GM19351 (cell line): ENCODE data around the gene PTPRO.

Experiments
- ATAC-seq: cut with Tn5 transposase; IDR thresholded peaks from one replicate; pipeline ENCODE4 v1.9.1; 2021; ENCODE audit warnings: mild to moderate bottlenecking, moderate library complexity; ENCODE audit not compliant: unreplicated experiment

Gene PTPRO

DNA sequence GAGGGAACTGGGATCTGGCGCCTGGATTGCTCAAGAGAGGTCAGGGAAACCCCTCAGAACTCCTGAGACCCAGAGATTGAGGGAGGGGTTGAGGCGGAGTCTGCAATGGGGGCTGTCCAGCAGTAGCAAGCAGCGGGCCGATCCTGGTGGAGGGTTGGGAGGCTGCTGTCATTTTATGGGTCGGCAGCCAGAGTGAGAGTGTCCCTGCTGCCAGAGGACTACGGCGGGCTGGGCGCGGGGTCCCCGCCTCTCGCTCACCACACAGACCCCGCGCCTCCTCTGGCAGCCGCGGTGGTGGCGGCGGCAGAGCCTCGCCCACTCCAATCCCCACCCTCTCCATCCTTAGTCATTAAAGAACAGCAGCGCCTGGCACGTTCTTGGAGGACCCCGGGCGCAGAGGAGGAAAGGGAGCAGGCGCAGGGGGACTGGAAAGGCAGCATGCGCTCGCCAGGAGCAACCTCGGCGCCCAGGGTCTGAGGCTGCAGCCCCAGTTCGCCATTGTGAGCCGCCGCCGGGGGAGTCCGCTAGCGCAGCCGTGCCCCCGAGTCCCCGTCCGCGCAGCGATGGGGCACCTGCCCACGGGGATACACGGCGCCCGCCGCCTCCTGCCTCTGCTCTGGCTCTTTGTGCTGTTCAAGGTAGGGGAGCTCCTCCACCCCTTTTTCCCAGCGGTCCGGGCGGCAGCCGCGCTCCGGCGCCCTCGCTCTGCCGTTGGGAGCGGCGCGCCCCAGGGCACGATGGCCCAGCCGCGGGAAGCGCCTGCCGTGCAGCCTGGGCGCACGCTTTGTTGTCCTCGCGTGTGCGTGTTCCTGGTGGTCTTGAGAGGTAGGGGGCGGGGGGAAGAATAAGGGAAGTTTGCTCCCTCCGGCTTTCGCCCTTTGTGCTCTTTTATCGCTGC is at the start of gene PTPRO:
Gene PTPRO (plus strand): TSS at position 345 of the 898 bp plus-strand sequence.
- ATAC-seq: no peak

DNA sequence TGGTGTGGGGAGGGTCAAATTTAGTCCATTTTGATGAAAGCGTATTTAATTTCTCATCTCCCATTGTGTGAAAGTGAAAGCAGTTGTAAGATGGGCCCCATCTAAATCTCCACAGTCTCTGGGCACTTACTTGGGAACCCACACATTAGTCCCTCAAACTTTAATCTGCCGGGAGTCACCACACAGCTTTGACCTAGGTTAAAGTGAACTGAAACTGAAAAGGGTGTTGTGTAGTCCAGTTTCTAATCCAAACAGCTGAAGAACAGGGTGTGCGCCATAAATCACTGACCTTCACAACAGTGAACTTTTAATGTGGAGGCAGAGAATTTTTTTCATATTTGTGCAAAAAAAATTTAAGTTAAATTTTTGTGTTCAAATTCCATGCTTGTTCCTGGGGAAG is 48.4 kb upstream of the PTPRO start:
- ATAC-seq: peak; percentile 45

GRCh38 chr12:15274561-15274967 is 47.7 kb upstream of the PTPRO start:
- ATAC-seq: no peak

DNA sequence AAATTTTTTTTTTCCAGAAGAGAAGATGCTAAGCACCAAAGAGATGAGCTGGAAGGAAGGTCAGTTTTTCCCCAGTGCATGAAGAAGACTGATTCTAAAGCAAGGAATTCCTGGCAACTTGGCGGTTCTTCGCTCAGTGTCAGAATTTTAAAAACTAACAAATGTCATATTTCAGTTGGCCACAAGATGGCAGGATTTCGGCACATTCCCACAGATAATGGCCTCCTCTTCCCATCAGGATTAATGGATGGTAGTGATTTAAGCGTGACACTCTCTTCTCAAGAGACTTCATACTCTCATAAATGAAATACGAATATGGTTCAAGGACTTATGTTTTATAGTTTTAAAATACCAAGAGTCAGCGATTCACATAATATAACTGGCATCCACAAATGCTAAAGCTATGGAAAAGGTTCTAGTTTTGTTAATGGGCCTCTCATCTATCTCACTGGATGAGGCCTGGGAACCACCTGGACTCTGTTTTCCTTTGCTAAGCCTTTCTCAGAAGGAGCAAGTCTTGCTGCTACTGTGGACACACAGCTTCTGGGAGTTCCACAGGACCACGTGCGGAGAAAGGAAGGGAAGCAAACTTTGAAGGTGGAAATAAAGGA is 46.1 kb upstream of the PTPRO start:
- no peak for ATAC-seq

- ATAC-seq: peak; percentile 77
Observed at GRCh38 chr12:15278816-15279658, 43.3 kb upstream of the PTPRO start.

GRCh38 chr12:15280930-15281329 is 41.4 kb upstream of the PTPRO start:
- no peak for ATAC-seq

- no peak for ATAC-seq
Observed at GRCh38 chr12:15289192-15289591, 33.1 kb upstream of the PTPRO start.

DNA sequence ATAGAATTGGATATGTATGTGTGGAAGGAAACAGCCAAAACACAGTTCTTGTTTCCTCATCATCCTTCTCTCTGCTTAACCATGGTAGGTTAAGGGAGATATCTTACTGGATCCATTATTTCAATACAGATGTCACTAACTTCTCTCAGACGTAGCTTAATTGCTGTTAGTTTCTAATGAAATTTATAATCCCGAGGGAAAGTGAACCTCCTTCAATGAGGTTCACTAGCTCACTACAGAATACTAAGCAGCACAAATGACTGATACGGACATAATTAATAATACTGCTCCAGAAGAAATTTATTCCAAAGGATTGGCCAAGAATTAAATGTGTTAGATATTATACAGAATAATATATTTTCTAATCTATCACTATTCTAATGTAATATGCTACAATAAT is 28.6 kb upstream of the PTPRO start:
- no peak for ATAC-seq

DNA sequence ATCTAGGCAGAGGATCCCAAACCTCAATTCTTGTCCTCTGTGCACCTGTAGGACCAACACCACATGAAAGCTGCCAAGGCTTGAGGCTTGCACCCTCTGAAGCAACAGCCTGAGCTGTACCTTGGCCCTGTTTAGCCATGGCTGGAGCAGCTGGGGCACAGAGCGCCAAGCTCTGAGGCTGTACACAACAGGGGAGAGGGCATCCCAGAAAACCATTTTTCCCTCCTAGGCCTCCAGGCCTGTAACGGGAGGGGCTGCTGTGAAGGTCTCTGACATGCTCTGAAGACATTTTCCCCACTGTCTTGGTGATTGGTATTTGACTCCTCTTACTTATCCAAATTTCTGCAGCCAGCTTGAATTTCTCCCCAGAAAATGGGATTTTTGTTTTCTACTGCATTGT is 22.4 kb upstream of the PTPRO start:
- ATAC-seq: no peak

DNA sequence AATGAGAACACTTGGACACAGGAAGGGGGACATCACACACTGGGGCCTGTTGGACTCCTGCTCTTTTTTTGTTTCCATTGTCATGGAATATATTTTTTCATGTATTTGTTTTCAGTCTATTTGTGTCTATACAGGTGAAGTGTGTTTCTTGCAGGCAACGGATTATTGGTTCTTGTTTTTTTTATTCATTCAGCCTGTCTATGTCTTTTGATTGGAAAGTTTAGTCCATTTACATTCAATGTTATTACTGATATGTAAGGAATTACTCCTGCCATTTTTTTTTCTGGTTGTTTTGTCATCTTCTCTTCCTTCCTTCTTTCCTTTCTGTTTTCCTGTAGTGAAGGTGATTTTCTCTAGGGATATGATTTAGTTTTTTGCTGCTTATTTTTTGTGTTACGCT is 18.0 kb upstream of the PTPRO start:
- no peak for ATAC-seq

- ATAC-seq: no peak
Observed at GRCh38 chr12:15306605-15307004, 15.7 kb upstream of the PTPRO start.

DNA sequence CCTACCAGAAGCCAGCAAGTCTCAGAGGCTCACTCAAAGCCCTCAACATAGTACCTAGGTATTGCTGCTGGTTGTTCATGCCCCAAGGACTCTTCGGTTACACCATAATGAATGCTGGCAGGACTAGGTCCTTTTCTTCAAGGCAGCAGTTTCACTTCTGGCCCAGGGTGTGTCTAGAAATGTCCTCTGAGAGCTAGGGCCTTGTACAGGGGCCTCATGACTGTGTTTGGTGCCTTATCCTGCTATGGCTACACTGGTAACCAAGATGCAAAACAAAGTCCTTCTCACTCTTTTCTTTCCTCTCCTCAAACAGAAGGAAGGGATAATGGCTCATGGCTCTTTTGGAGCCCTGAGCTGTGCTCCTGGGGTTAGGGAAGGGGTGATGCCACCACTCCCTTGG is 15.2 kb upstream of the PTPRO start:
- no peak for ATAC-seq

- no peak for ATAC-seq
Observed at GRCh38 chr12:15318841-15319240, 3.5 kb upstream of the PTPRO start.

GRCh38 chr12:15320881-15321280 is 1.4 kb upstream of the PTPRO start:
- ATAC-seq: no peak

DNA sequence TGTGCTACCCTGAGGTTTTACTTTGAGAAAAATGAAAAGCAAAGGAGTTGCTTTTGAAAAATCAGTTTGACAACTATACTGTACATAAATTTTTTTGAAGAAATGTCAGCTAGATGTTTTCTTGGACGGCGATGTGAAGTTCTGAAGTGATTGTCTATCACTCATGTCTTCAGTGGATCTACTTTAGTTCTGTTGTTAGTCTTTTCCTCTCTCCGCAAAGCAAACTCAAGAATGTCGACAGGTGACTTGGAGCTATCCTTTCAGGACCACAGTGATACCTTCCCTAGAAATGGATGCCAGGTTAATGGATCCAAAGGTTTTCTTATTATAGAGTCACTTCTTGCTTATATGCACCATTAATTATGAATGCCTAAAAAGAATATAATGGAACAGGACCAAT is 1.2 kb downstream of the PTPRO start:
- no peak for ATAC-seq

DNA sequence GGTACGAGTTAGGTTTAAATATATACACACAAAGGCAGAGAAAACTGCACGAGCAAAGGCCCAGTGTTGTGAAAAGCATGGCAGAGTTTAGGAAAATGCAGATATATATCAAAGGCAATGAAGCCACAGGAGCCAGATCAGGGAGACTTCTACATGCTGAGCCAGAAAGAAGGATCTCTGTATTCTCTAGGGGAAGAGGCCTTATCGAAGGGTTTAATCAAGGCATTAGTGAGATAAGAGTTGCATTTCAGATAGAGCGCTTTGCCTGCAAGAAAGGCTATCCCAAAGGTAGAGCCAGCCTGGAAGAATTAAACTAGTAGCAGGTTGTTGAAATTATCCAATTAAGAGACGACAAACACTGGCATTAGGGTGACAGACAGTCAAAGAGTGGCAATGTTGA is 7.6 kb downstream of the PTPRO start:
- no peak for ATAC-seq

GRCh38 chr12:15334225-15334624 is 11.9 kb downstream of the PTPRO start:
- no peak for ATAC-seq

- no peak for ATAC-seq
Observed at GRCh38 chr12:15335959-15336358, 13.7 kb downstream of the PTPRO start.

DNA sequence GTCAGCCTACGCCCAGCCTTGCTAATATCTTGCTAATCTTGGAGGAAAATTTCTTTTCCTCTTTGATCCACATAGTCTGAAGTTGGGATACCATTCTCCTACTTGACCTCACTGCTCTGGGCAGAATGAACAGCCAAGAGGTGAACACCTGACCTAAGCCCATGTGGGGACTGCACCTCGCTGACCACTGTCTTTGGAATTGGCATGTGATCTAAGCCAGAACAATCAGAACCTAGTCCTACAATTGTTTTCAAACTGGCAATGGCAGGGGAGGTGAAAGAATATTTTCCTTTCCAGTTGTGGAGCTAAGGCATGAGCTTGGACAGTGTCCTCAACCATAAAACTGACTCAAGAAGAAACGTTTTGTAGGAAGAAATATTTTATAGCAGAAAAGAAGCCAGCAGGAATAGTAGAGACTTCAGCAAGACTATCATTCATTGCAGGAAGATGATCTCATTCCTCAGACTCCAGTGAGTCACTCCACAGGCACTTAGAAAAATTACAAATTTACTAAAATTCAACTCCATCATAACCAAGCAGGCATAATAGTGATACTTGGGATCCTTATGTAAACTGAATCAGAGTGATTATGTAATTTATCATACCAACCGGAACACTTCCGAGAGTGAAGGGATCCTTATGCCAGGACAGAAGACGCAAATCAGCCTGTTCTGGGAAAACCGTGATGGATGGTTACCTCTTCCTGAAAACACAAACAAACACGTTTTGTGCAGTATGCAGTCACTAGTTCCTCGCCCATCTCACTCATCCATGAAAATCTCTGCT is 14.7 kb downstream of the PTPRO start:
- no peak for ATAC-seq

GRCh38 chr12:15341371-15341770 is 19.1 kb downstream of the PTPRO start:
- ATAC-seq: no peak

- no peak for ATAC-seq
Observed at GRCh38 chr12:15344561-15344960, 22.3 kb downstream of the PTPRO start.
